ENCODE data around the gene GRXCR2. TPM values are rescaled to one million over a fixed set of nuclear protein-coding genes. Genes with fewer than 3 reads are reported as not detected.

GRXCR2 gene
- total RNA-seq, 2 donors from 2014 or later: not detected

DNA sequence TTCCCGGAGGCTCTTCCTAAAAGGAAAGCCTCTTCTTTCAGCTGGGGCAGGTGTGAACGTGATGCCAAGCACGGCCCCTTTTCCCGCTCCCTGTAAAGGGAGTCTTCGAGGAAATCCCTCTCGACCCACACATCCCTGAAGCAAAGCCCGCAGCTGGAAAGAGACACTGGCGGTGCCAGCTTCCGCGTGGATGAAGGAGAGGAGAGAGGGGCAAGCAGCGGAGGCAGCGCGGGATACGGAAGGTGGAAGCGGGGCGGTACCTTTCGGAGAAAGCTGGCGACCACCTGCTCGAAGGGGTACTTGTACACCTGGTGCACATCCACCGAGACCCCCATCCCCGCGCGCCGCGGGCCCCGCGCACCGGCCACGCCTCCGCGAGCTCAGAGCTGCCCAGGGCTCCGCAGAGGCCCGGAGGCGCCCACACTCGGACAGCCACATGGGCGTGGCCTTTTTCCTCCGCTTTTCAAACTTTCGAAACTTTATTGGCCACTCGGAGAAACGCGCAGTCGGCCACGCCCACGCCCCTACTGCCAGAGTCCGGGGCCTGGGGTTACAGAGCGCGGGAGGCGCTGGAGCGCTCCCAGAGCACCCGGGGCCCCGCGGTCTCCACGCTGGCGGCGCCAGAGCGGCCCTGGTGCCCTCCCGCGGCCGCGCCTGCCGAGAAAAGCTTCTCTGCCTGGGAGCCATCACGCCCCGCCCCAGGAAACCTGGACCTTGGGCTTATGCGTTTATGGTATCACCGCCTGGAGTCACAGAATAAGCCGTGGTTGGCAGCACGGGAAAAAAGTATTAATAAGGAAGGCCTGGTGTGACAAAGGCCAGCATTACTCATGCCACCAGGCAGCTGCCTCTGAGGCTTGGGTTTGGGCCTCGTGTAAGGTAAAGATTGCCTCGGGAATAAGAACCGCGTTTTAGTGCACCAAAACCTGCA is 37.6 kb downstream of the GRXCR2 start, which contains the start of gene PRELID2:
Gene PRELID2 (minus strand): TSS at position 426 of the 931 bp plus-strand sequence. CDS start 91 bp downstream, at position 335.
- intact Hi-C loops (cut with DNase I): no loop called here
- no peaks in the 10 kb centered on the region for H3K27me3 ChIP-seq (replicated peaks; ENCODE audit: insufficient read depth)
- peak within 1 kb of the TSS; percentile 55 to 56 for H3K4me3 ChIP-seq
- TF ChIP-seq, protein P1, sequence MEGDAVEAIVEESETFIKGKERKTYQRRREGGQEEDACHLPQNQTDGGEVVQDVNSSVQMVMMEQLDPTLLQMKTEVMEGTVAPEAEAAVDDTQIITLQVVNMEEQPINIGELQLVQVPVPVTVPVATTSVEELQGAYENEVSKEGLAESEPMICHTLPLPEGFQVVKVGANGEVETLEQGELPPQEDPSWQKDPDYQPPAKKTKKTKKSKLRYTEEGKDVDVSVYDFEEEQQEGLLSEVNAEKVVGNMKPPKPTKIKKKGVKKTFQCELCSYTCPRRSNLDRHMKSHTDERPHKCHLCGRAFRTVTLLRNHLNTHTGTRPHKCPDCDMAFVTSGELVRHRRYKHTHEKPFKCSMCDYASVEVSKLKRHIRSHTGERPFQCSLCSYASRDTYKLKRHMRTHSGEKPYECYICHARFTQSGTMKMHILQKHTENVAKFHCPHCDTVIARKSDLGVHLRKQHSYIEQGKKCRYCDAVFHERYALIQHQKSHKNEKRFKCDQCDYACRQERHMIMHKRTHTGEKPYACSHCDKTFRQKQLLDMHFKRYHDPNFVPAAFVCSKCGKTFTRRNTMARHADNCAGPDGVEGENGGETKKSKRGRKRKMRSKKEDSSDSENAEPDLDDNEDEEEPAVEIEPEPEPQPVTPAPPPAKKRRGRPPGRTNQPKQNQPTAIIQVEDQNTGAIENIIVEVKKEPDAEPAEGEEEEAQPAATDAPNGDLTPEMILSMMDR (IDR thresholded peaks at IDR 0.05): peak in 1 of 4 experiments; percentile 18
- TF ChIP-seq POLR2A (IDR thresholded peaks at IDR 0.05) (peak; percentile 73), POLR2AphosphoS5 (IDR thresholded peaks at IDR 0.05) (peak; percentile 76)
- H3K4me1 ChIP-seq (replicated peaks): no peaks in the 10 kb centered on the region
- DNase-seq (ENCODE audit: low spot score): peak; percentile 83
- H3K36me3 ChIP-seq: no peaks in the 10 kb centered on the region
- WGBS: under 1% methylated on average over 70 of the region's 71 CpGs
- H3K27ac ChIP-seq: peak within 1 kb of the TSS; percentile 43 to 64
- H3K9me3 ChIP-seq: no peaks in the 10 kb centered on the region

DNA sequence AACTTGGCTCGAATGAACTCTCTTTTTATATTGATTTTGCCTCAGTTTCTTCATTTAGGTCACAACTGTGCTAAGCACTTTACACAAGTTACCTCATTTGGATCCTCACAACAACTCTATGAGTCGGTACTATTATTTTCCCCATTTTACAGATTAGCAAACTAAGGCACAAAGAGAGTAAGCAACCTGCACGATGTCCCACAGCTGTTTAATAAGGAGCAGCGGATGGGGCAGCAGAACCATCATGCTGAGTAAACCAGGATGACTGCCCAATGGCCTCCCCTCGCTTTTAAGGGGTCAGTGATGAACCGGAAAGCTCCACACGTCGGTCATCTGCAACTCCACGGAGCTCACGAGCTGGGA is 38.3 kb downstream of the GRXCR2 start:
- Histone ChIP-seq H3K27ac (peak overlapping the region; percentile 43 to 64), H3K4me3 (peak overlapping the region; percentile 55 to 56), H3K4me1 (replicated peaks) (peaks cover under 1% of the 10 kb centered on the region), H3K9me3 (no peaks in the 10 kb centered on the region), H3K36me3 (no peaks in the 10 kb centered on the region), H3K27me3 (replicated peaks; ENCODE audit: insufficient read depth) (no peaks in the 10 kb centered on the region)
- TF ChIP-seq POLR2A (IDR thresholded peaks at IDR 0.05) (no peak), POLR2AphosphoS5 (IDR thresholded peaks at IDR 0.05) (no peak)
- TF ChIP-seq, protein P1 (IDR thresholded peaks at IDR 0.05): no peak
- intact Hi-C loops (cut with DNase I): no loop called here
- no peak for DNase-seq (ENCODE audit: low spot score)
- 18% methylated on average over 10 of the region's 10 CpGs for WGBS

DNA sequence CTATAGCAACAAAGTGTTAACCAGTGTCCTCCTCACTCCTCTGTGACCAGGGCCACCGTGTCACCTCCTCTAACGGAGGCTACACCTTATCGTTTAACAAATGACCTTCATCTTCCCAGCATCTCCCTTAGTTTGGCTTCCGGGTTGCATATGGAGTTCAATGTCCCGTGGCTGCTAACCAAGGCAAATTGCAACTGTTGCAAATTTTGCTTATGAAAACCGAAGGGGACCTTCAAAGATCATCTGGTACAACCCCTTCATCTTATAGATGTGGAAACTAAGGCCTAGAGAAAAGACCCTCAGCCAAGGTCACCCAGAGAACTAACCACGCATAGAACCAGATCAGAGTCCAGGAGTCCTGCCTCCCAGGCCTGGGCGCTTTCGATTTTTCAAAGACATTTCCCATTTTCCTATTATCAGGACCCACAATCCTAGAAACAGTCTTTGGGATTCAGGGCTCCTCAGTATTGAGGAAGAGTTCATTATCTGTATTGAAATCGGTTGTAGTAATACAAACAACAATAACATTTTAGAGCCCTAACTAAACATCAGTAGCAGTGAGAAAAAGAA is 39.1 kb downstream of the GRXCR2 start:
- no peaks in the 10 kb centered on the region for H3K27me3 ChIP-seq (replicated peaks; ENCODE audit: insufficient read depth)
- no peaks in the 10 kb centered on the region for H3K9me3 ChIP-seq
- no peak for DNase-seq (ENCODE audit: low spot score)
- H3K4me1 ChIP-seq (replicated peaks): peaks cover 5% of the 10 kb centered on the region
- TF ChIP-seq POLR2AphosphoS5 (IDR thresholded peaks at IDR 0.05) (no peak), POLR2A (IDR thresholded peaks at IDR 0.05) (no peak)
- TF ChIP-seq, protein P1 (IDR thresholded peaks at IDR 0.05): no peak
- no peak overlapping the region for H3K27ac ChIP-seq
- intact Hi-C loops (cut with DNase I): no loop called here
- WGBS: 79% methylated on average over 10 of the region's 10 CpGs
- H3K4me3 ChIP-seq: no peak overlapping the region
- H3K36me3 ChIP-seq: no peaks in the 10 kb centered on the region

DNA sequence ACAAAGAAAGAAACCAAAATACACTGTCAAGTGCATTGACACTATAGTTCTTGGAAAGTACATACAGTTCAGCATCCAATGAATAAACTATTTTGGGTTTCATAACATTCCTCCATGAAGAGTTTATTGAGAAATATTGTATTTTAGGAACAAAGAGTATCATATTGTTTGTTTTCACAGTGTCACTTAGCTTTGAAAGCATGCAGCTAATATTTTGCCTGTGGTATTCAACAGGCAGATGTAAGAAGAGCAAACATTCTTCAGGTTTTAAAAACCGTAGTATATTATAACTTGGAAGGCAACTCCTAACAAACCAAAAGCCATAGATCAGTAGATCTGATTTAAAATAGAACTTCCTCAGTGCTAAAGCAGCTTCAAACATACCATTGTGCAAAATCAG is 42.2 kb downstream of the GRXCR2 start:
- Histone ChIP-seq H3K4me3 (no peak overlapping the region), H3K9me3 (no peaks in the 10 kb centered on the region), H3K27me3 (replicated peaks; ENCODE audit: insufficient read depth) (no peaks in the 10 kb centered on the region), H3K27ac (no peak overlapping the region), H3K4me1 (replicated peaks) (peaks cover 5% of the 10 kb centered on the region), H3K36me3 (no peaks in the 10 kb centered on the region)
- TF ChIP-seq, protein P1 (IDR thresholded peaks at IDR 0.05): no peak
- TF ChIP-seq POLR2AphosphoS5 (IDR thresholded peaks at IDR 0.05): peak; percentile 50
- WGBS: 4% methylated on average over 1 of the region's 1 CpG
- intact Hi-C loops (cut with DNase I): no loop called here
- DNase-seq (ENCODE audit: low spot score): no peak

All from prostate gland (tissue), 2 donors.